GM18873 (cell line): ENCODE results near the gene OR52E5.

Experiments
- ATAC-seq: cut with Tn5 transposase; IDR thresholded peaks from one replicate; pipeline ENCODE4 v1.9.1; 2021; ENCODE audit warnings: mild to moderate bottlenecking, moderate library complexity, moderate number of reproducible peaks; ENCODE audit not compliant: unreplicated experiment, low FRiP score

The OR52E5 gene

GRCh38 chr11:5931061-5931460, 38.1 kb downstream of the OR52E5 start:
- ATAC-seq: no peak

GRCh38 chr11:5932671-5933070, 39.7 kb downstream of the OR52E5 start:
- no peak for ATAC-seq

- ATAC-seq: no peak
Measured at GRCh38 chr11:5933116-5933515, 40.1 kb downstream of the OR52E5 start.

- ATAC-seq: no peak
Measured at GRCh38 chr11:5937868-5938602, 45.0 kb downstream of the OR52E5 start.

GRCh38 chr11:5938603-5938965, 45.6 kb downstream of the OR52E5 start:
- ATAC-seq: no peak

GRCh38 chr11:5940748-5941147, 47.7 kb downstream of the OR52E5 start:
- ATAC-seq: no peak

GRCh38 chr11:5941951-5942350, 48.9 kb downstream of the OR52E5 start, which contains the start of gene OR56A3:
Gene OR56A3 (plus strand): TSS chr11:5942251. CDS start chr11:5947347, 5,096 bp downstream.
- no peak for ATAC-seq
